ENCODE measurements around the gene DBR1.

DNA sequence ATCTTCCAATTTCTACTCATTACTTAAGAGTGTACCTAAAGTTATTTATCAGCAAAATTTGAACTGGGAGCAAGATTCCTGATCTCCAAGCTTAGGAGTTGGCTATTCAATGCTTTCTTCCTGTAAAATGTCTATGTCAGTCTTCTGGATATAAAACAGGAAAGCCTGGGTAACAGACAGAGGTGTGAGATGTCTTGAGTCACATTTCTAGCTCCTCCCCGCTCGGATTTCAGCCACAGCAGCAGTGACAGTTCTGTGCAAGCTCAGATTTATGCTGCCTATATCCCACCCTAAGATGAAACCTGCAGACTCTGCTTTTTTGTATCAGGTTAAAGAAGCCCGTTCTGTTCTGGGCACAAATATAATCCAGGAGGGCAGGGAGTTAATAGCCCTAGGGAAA lies 10.3 kb upstream of the DBR1 start:
- TF ChIP-seq GATA2 (IDR thresholded peaks at IDR 0.05; ENCODE audit: low read depth, low read length): no peak
- TF ChIP-seq GATA3 (IDR thresholded peaks at IDR 0.05; ENCODE audit: low read depth, low read length): no peak

All from SH-SY5Y (cell line).